GM19035 (cell line): ENCODE measurements around the gene ZMYM5.
"Not testable (repeated sequence)": the region's sequence is repeated elsewhere in the genome, so short reads cannot be mapped to it uniquely, and the experiment has no call there.

ENCODE experiments used
- ATAC-seq: cut with Tn5 transposase; IDR thresholded peaks from one replicate; pipeline ENCODE4 v1.9.1; 2021; ENCODE audit not compliant: unreplicated experiment

ZMYM5 gene

DNA sequence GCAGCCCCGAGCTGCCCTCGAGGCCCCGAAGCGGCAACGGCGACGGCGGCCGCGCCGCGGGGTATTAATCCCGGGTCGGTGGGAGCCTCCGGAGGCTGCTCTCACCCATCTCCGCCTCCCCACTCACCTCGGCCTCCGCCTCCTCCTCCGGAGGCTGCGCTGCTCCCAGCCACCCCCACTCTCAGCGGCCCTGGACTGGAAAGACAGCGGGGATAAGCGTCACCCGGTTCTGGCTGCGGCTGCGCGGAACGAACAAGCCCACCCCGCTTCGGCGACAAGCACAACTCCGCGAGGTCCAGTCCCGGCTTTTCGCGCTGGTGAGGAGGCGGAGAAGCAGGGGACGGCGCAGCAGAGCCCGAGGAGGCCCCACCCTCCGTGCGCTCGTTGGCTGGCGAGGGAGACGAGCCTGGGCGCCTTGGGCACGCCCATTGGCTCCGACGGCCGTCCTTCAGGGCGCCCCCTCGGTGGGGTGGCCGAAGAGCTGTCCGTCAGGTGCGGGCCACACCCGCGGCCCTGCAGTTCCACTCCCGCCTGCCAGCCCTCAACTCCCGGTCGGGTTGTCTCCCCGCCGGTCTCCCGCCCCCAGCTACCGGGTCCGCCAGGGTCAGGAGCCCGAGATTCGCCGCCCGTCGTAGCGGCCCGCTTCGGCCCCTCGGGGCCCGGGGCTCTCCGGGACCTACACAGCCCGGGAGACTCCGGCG, at the start of gene ZMYM5:
TSS of gene ZMYM5 (minus strand) at position 327 of the 701 bp plus-strand sequence. CDS start 11,469 bp downstream, outside the sequence.
- peak; percentile 78 for ATAC-seq

DNA sequence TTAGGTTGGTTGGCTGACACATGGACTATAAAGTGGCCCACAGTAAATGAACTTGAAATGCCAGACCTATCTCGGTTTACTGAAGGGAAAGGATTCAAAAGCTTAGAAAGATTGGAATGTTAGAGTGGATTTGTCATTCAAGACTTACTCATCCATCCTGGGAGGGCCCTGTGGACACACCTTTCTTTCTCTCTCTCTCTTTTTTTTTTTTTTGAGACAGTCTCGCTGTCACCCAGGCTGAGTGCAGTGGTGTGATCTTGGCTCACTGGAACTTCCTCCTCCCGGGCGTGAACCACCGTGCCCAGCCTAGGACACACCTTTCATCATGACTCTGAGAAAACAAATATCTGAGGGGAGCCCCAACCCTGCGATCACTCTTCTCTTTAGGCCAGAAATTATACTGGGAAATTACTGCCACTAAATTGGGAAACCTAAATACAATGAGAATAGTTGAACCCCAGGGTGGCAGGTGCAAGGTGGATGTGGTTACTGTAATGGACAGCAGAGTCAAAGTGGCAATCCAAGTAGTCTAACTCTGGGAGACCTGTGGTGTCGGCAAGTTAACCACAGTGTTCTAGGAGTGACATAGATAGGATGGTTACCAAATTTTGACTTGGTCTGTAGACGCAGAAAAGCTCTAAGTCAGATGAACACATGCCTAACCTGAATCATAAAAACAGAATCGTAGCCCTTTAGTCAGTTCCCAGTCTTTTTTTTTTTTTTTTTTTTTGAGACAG, 47.1 kb upstream of the ZMYM5 start:
- ATAC-seq: no peak

DNA sequence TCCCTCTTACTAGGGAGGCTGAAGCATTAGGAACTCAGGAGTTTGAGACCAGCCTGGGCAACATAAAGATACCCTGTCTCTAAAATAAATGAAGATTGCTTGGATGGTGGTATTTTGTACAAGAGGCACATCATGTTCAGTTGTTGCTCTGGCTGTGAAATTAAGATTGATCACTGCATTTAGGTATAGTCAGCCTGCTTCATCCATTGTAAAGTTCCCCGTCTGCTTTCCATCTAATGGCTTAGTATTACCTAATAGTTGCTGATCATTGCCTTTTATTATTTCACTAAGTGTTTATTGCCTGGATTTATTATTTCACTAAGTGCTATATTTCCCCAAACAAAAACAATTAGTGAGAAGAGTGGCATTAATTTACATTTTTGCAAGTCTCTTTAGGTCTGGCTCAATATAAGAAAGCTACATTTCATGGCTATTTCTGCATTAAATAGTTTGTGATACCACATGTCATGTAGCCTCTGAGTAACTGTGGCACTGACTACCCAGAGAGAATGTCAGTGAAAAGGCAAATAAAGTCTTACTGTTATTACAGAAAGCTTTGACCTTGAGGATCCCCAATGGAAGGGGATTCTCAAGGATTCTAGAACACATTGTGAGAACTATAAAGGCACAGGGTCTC, 45.0 kb upstream of the ZMYM5 start:
- no peak for ATAC-seq

DNA sequence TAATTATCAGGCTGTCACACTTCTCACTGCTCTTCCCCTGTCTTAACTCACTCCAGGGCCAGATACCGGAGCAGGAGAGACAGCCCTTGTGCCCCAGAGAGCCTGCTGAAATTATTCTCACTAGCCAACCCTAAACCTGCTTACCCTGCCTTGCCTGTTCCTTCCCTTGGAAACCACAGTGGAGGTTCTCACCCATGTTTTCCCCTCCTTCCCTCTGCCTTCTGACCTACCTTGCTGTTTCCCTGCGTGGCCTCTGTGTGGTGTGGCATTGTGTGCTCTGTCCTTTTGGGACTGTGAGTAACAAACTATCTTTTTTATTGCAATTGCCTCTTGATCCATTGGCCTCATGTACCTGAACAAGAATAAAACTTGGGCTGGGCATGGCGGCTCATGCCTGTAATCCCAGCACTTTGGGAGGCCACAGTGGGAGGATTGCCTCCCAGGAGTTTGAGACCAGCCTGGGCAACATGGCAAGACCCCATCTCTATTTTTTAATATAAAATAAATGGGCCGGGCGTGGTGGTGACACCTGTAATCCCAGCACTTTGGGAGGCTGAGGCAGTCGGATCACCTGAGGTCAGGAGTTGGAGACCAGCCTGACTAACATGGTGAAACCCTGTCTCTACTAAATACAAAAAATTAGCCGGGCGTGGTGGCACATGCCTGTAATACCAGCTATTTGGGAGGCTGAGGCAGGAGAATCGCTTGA, 42.2 kb upstream of the ZMYM5 start:
- ATAC-seq: not testable (repeated sequence)

DNA sequence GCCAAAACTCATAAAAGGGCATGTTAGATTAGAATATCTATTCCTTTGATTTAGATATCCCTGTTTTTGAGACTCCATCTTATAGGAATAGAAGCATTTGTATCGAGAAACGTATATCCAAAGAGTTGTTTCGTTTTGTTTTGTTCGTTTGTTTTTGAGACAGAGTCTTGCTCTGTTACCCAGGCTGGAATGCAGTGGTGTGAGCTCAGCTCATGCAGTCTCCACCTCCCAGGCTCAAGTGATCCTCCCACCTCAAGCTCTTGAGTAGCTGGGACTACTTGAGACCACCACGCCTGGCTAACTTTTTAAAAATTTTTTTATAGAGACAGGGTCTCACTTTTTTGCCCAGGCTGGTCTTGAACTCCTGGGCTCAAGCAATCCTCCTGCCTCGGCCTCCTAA, 26.6 kb upstream of the ZMYM5 start:
- ATAC-seq: no peak

DNA sequence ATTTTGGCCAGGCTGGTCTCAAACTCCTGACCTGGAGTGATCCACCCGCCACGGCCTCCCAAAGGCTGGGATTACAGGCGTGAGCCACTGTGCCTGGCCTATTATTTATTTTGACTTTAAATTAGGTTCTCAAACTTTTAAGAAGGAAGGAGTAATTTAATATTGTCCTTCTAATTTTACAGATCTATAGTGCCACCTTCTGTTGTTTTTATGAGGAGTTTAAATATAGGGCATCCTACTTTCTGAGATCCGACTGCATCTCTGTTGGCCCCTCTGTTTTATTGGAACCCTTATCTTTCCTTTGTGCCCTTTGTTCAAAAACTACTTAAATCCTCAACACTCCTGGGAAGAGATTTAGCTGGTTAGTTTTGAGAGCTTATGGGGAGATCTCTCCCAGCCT, 25.4 kb upstream of the ZMYM5 start:
- no peak for ATAC-seq

DNA sequence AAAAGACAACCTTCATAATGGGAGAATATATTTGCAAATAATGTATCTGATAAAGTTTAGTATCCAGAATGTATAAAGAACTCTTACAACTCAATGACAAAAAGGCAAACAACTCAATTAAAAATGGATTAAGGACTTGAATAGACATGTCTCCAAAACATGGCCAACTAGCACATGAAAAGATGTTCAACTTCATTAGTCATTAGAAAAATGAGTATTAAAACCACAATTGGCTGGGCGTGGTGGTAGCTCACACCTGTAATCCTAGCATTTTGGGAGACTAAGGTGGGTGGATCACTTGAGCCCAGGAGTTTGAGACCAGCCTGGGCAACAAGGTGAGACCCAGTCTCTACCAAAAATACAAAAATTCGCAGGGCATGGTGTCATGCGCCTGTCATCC, 18.8 kb upstream of the ZMYM5 start:
- no peak for ATAC-seq

DNA sequence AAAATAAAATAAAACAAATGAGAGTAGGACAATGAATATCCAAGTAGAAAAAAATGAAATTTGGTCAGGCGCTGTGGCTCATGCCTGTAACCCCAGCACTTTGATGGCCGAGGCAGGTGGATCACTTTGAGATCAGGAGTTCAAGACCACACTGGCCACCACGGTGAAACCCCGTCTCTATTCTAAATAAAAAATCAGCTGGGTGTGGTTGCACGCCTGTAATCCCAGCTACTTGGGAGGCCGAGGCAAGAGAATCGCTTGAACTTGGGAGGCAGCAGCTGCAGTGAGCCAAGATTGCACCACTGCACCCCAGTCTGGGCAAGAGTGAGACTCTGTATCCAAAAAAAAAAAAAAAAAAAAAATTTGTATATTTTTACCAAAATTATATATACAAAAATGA, 18.2 kb upstream of the ZMYM5 start:
- ATAC-seq: no peak

DNA sequence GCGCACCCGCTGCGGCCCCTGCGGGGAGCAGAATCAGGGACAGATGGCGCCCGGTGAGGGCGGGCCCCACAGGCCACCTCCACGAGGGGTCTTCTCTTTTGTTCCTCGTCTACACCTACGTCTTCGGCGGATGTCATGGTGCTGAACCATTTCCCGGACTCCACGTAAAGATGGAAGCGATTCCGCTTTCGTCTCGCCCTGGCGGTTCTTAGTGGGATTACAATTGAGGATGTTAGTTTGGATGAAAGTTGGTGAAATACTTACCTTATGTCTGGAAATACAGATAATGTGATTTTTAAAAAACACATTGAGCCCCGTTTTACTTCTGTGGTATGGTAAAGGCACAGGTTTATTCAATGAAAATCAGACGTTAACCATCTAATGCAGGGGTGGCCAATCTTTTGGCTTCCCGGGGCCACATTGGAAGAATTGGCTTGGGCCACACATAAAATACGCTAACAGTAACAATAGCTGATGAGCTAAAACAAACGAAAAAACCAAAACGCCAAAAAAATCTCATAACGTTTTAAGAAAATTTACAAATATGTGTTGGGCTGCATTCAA, 1.4 kb upstream of the ZMYM5 start:
- no peak for ATAC-seq

DNA sequence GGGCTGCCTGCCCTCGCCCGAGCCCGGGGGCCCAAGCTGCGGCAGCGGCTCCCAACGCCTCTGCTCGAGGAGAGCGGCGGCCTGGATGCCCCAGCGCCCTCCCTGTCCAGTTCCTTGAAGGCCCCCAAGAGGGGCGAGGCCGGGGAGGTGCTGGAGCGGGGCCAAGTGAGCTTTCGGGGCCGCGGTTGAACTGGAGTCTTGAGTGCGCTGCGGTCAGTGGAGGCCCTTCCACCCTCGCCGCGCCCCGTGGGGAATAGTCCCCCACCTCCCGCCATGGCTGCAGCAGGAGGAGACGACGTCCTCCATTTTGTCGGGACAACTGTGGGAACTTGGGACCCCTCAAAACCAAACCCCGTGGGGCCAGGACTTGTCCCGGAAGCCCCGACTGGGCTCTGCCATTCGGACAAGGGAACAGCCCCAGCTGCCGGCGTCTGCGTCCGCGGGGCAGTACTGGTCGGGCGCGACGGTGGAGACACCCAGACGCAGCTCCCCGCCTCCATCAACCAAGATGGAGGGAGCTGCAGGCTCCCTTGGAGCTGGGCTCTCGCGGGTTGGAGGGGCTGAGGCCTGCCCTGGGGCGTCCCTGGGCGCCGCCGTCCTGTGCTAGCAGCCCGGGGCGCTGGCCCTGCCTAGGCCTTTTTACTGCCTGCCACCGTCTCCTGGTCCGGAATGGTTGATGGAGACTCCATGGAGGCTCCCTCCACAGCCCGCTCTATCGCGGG, 736 bp upstream of the ZMYM5 start:
- peak; percentile 32 for ATAC-seq

DNA sequence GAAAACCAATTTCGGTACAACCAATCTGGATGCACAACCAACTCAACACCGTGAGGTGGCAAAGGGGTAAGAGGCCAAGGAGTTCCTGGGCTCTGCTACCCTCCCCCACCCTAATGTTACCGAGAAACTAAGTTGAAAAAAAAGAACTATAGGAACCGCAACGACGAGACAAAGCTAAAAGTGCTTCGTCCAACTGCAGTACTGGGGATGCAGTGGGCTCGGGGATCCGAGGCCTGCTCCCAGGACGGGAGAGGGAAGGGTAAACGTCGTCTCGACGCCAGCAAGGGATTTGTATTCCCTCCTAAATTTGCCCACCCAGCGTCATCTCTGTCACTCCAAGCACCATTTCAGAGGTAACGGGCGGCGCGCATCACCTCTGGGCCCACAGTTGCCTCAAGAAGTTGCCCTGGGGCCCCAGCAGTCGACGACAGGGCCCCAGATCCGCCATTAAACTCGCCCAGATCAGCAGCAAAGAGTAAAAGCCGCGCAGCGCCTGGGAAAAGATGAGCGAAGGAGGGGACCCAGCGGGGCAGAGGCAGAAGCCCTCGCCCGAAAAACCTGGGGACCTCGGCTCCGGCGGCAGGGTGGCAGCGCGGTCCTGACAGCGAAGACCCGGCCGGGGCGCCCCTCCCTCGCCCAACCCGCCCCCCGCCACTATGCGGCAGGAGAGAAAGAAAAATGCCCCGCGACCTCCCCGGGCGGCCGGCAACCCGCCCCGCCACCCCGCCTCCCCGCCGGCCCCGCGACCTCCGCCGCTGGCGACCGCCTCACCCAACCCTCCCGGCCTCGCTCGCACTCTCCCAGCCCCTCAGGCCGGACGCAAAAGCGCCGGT, 752 bp downstream of the ZMYM5 start:
- ATAC-seq: no peak

DNA sequence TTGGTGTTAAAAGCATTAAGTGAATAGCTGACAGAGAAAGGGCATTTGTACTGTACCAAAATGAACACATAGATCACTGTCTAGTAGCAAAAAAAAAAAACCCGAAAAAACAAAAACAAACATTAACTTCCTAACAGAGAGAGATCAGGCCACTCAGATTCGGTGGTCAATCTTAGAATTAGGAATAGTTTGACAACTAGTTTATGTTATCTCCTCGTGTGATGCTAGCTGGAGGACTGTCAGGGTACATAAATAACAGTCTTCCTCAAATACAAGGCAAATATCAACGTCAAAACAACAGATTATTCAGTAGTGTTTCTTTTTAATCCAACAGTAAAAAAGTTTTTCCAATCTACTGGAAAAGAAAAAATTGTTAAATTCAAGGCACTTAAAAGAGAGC, 1.7 kb downstream of the ZMYM5 start:
- no peak for ATAC-seq

DNA sequence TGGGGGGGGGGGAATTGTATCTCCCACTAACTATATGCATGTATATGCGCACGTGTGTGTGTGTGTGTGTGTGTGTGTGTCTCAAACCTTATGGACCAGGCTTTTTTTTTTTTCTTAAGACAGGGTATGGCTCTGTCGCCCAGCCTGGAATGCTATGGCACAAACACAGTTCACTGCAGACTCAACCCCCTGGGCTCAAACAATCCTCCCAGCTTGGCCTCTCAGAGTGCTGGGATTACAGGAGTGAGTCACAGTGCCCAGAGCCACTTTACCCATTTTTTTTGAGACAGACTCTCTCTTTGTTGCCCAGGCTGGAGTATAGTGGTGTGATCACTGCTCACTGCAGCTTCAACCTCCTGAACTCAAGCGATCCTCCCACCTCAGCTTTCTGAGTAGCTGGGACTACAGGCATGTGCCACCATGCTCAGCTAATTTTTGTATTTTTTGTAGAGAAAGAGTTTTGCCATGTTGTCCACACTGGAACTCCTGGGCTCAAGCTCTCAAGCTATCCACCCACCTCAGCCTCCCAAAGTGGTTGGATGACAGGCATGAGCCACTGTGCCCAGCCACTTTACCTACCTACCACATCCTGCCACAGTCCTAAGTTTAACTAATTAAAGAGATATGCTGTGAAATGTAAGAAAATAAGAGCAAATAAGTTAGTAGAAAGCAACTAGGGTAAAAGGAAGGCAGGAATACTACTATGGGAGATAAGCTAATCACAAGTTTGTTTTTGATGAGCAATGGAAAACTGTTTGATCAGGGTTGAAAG, 2.4 kb downstream of the ZMYM5 start:
- ATAC-seq: no peak

DNA sequence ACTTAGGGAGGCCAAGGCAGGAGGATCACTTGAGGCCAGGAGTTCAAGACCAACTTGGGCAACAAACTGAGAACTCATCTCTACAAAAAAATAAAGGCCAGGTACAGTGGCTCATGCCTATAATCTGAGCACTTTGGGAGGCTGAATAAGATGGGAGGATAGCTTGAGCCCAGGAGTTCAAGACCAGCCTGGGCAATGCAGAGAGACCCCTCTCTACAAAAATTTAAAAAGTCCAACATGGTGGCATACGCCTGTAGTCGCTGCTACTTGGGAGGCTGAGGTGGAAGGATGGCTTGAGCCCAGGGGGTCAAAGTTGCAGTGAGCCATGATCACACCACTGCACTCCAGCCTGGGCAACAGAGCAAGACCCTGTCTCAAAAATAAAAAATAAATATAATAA, 5.8 kb downstream of the ZMYM5 start:
- not testable (repeated sequence) for ATAC-seq

DNA sequence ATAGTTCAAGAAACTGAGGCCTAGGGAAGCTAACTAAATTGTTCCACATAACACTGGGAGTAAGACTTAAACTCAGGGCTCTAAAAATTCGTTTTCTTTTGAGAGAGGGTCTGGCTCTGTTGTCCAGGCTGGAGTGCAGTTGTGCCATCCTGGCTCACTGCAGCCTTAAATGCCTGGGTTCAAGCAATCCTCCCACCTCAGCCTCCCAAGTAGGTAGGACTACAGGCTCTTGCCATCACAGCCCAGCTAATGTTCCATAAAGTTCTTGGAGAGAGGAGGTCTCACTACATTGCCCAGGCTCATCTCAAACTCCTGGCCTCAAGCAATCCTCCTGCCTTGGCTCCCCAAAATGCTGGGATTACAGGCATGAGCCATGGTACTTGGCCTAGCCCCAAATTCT, 10.7 kb downstream of the ZMYM5 start:
- no peak for ATAC-seq

DNA sequence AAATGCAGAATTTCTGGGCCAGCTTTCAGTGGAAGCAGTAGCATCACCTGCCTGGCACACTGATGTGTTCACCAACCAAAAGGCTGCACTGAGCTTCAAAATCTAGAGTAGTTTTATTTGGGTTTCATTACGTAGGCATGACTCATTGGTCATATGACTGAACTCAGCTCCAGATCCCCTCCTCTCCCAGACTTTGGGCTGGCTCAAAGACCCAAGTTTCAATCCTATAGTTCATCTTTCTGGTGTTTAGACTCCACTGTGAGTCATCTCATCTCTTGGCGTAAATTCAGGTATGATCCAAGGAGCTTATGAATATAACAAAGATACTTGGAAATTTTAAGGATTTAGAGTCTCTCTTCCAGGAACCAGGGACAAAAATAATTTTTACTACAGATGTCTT, 17.7 kb downstream of the ZMYM5 start:
- ATAC-seq: no peak

DNA sequence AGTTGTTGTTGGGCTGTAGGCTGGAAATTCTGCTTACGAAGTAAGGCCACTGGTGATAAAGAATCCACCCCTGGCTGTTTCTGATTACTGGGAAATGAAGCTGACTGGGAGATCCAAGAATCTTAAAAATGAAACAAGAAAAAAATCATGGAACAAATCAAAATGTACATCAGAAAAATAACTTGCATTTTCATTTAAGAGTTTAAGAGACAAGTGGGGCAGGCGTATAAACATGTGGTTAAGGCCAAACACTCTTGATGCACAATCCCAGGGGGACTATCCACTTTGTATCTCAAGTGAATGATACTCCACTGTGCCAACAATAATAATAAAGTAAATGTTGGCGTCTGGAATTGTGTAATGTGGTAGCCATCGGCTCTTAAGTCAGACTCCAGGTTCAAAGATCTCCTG, 24.6 kb downstream of the ZMYM5 start:
- ATAC-seq: no peak

DNA sequence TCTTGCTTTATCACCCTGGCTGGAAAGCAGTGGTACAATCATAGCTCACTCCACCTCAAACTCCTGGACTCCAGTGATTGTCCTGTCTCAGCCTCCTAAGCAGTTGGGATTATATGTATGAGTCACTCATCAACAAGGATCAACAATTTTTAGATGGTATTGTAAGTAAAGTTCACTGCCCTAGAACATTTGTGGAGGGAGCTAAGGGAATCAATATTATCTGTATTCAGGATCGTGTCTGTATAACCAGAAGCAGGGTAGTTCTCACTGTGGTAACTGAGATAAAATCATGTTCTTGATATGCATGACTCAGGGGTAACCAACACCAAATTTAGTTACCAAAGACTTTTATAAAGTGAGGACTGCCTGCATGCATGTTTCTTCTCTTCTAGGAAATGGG, 27.0 kb downstream of the ZMYM5 start:
- no peak for ATAC-seq

DNA sequence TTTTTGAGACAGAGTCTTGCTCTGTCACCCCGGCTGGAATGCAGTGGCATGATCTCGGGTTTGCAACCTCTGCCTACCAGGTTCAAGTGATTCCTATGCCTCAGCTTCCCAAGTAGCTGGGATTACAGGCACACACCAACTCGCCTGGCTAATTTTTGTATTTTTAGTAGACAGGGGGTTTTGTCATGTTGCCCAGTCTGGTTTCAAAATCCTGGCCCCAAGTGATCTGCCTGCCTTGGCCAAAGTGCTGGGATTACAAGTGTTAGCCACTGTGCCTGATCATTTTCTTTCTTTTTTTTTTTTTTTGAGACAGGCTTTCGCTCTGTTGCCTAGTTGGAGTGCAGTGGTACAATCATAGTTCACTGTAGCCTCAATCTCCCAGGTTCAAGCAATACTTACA, 28.7 kb downstream of the ZMYM5 start:
- ATAC-seq: no peak
